OCI-LY1 (cell line): ENCODE data around the gene S100A2.

Experiments used
- CTCF ChIP-seq: fragments of 200-600 bp; sonication (generic), shearing (Covaris generic); IDR thresholded peaks from 2 replicates; pipeline ENCODE4 v1.5.1; 2017; ENCODE audit warnings: mild to moderate bottlenecking, antibody characterized with exemption, low read length, moderate library complexity, mixed read lengths
- EZH2 ChIP-seq: fragments of 200-600 bp; sonication (generic), shearing (Covaris generic); IDR thresholded peaks from 2 replicates; pipeline ENCODE4 v1.8.0; 2017; ENCODE audit warnings: borderline replicate concordance, mixed run types, mild to moderate bottlenecking, antibody characterized with exemption, low read length, moderate library complexity, mixed read lengths

DNA sequence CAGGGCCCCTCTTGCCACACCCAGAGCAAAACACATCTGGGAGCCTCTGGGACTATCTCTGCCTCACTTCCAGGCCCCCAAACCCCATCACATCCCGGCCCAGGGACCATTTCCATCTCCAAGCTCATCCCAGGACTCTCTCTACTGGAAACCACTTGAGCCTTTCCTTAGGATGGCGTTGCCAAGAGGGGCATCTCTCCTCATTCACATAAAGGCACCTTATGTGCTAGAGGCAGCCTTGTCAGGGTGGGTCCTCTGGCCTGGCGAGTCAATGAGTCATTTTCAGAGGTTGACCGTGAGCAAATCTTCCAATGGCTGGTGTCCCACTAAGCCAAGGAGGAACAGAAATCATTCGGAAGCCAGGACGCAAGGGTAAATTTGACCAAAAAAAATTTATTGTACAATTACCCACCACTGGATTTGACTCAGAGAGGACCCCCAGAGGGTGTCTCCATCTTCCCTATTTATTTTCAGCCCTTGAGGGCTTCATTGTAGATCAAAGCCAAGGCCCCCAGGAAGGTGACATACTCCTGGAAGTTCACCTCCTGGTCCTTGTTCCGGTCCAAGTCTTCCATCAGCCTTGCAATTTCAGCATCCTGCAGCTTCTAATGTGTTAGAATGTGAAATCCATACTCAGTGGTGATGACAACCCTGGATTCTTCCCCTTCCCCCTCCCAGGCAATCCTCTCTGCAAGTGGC, 31.3 kb downstream of the S100A2 start:
- TF ChIP-seq CTCF = no peak
- TF ChIP-seq EZH2 = no peak
